GM18858 (cell line): ENCODE results near the gene BMP3.
A peak's percentile ranks its signal among the peaks of the same experiment; 100 is the strongest.

Source experiments
- ATAC-seq: cut with Tn5 transposase; IDR thresholded peaks from one replicate; pipeline ENCODE4 v1.9.1; 2021; ENCODE audit not compliant: unreplicated experiment

BMP3 gene

DNA sequence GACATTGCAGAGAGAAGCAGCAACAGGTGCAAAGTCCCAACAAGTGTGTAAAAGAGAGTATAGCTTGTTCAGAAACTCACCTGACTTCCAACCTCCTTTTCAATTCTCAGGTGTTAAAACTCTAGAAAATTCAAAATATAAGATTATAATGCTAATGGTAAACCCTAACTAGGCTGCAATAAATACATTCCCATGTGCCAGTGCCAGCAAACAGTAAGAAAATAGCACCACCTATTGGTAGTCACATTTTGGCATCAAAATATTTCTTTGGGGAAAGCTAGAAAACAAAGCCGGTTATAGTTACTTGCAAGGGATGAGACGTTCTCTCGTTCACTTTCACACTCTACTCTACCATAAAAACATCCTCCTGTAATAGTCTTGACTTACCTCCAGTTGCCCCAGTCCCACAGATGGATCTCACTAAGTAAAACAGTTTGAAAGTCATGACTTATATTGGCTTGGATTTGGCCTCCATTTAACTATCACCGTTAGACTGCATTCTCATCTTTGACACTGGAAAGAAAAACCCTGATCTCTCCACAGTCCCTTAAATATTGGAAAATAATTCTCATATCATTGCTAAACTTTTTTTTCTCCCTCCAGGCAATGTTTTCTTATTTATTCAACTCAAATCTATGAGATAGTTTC, 9.6 kb downstream of the BMP3 start:
- no peak for ATAC-seq

DNA sequence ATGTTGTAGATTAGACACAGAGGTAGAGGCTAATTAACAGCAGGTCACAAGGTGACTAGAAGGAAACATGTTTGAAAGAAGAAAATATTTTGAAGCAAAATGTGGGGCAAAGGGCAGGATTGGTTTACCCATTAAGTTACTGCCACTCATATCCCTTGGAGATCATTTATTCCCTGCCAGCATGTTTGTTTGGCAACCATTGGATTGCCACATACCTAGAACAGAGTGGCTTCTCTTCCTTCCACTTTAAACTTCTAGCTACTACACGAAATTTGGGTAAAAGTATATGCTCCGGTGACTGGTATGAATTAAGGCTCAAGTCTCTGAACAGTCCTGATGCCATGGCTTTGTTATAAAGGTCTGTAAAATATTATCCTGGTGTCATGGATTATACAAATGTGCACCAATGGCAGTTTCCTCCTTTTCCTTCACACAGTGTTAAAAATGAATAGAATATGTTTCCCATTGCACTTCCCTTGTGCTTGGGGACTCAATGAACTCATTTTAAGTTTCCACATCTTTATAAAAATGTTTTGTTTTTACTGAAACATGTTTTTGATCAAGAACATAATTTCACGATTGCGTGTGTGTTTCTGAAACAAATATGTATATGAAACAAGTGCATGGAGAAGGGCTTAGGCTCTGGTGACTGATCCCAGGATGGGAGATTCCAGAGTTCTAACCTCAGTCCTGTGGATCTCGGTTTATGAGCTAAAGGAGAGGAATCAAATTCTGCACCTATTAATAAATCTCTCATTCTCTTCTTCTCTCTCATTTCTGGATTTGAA, 12.3 kb downstream of the BMP3 start:
- ATAC-seq = no peak

DNA sequence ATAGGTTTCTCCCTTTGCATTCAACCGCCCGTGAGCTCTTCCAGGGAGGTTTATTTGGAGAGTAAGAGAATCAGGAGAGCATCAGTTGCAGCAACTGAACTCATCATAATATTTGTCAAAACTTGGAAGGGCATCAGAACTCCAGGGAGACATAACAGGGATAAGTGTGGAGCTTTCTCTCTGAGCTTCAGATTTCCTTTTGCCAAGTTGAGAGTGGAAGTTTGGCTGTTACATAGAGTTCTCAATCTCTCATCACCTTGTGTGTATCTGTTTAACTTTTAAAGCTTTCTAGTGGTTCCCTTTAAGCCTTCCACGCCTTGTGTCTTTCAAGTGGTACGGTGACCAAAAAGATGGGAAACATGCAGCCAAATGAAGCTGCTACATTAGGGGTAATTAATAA, 18.8 kb downstream of the BMP3 start:
- ATAC-seq = no peak

DNA sequence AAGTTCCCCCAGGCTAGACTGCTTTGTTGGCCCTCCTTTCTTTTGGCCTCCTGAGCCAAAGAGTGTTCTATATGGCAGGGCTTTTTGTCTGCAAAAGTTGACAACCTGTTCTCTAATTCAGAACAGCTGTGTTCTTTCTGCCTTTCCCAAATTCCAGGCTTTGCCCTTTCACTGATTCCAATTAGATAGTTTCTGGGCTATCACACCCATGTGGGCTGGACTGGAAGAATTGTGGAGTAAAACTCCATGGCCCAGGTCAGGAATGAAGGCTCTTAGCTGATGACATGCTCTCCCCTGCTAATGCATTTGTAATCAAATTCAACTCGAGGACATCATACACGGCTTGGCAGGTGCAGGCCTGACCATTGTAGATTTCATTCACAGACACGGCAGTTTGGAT, 19.4 kb downstream of the BMP3 start:
- no peak for ATAC-seq

DNA sequence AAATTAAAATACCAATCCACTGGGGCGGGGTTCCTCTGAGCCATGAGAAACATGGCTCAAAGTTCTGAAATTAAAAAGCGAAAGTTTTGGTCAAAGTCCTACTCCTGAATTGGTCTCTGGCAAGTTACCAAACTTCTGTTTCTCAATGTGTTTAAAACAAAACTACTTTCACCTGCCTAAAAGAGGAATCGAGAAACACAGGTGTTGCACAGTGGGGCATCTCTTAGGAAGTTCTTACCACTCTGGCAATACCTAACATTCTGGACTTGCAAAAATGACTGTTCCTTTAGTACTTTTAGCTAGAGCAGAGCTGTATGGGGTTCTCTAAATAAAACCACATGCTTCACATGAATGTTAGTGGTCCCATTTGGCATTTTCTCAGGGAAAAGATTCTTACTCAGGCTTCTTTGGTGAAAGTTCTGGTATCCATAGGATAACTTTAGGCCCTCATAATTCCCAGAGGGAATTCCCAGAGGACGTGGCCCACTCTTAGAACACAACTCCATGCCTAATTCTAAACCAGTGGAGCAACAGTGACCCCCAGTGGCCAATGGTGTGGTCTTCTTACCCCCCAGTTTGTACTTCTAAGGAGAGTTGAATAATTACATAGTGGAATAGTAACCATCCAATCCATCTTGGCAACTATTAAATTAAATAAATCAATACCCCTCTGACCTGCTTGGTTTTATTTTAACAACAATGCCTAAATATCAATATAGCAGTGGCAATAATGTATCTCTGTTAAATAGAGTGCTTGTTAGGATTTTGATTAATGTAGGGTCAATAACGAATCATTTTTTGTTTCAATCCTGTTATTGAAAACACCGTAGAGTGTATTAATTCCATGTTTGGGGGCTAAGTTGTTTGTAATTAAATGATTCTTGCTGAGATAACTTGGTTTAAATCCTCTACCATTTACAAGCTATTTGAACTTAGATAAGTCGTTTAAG, 21.9 kb downstream of the BMP3 start:
- ATAC-seq = peak; percentile 99

DNA sequence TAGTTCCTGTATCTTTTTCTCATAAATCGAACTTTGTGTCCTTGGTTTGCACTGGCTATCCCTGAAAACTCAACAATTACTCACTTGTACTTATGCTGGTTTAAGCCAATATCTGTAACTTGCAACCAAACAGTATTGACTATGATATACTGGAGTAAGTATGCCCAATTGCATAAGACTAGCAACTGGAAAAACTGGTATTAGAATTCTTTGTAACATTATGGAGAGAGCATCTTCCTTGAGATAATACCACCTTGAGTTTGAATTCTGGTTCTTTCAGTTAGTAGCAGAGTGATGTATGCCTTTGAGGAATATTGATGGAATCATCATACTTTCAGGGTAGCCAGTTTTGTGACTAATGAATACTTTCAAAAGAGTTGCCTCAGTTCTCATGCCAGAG, 28.1 kb downstream of the BMP3 start:
- no peak for ATAC-seq

DNA sequence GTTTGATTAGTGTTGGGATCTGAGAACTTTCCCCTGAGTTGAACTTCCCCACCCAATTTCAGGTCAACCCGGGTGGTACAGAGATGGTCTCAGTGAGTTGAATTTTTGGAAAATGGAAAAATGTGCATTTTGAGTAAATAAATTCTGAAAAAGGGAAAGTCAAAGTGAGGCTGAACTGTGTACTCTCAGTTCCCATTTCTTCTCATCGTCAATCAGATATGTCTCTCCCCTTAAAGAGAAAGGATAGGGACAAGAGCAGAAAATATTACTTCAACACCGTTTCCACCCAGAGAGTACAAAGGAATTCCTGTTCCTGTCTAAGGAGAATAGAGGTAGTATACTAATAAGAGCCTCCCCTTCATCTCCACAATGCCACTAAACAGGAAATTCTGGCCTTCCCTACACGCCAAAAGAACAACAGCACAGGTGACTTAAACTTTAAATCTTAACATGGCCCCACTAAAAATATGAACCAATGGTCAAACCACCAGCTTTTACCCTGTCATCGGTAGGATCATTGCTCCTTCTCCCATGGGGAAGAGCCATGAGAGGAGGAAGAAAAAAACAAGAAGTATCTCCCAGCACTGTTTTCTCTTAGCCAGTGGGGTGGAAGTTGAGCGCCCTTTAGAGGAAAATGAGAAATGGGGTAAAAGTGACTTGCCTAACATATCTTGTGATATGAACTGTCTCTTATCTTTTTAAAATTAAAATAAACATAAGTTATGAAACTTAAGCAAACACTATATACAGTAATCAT, 30.3 kb downstream of the BMP3 start:
- no peak for ATAC-seq

DNA sequence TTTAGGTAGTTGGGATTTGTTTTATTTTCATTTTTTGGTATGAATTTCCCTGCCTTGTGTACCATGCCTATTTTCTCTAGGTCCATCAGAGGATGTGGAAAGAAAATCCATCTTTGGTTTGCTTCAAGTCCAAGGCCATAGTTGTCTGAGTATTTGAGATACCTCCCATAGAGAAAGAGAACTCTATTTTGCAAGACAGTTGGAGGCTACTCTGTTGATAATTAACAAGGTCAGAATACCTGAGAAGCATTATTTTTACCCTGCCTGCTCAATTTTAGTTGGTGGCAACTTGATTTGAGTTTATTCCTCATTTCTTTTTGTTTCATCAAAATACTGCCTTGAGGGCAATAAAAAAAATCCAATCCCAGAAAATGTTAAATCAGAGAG, 30.8 kb downstream of the BMP3 start:
- no peak for ATAC-seq

DNA sequence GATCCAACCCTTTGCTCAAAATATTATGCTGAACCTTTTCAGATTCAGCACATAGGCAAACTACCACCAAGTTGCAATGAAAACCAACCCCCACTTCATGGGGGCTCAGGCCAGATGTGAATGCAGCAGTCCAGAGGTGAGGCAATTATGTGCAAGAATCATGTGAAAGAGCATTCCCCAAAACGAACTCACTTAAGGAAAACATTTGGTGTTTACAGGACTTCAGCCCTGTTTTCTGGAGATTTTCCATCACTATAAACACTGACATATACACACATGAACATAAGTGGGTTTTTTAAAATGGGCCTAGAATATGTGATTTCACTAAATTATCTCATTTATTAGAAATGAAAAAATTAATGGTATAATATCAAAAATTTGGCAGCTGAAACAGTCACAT, 31.5 kb downstream of the BMP3 start:
- ATAC-seq = no peak

DNA sequence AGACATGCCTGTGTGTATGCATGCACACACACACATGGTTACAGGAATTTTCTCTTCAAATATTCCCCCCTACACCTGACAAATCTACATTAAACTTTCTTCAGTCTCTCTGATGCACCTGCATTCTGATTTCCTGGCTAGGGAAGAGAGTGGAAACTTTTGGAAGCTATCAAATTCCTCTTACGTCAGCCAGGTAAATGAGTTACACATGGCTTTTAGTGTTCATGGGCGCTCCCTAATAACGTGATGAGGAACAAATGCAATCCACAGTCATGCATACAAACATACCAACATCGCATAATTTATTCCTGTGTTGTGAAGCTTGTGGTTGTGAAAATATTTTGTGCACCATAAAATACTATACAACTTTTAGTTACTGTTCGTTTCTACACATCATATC, 34.9 kb downstream of the BMP3 start:
- no peak for ATAC-seq

DNA sequence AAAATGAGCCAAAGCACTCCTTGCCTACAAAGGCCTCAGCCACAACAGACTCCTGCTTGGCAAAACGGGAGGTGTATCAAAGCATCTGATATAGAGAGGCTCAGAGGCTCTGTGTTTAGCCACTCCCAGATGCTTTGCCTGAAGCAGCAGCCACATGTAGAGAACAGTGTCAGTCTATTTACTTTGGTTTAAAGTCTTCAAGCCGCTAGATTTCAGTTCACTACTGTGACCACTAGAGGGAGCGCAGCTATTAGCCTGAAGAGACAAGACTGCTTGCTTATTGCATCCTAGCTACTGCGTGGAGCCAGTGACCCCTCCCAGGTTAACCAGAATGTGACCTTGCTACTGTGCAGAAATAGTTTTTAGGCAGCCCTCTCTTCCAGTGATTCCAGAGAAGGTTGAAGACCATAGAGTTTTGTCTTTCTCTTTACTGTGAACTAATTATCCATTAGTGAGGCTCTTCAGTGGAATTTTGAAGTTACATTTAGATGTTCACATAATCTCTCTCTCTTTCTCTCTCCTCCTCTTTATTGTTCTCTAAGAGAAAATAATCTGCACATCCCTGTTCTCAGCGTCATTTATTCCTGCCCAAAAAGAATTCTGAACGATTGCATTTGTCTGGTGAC, 39.3 kb downstream of the BMP3 start:
- ATAC-seq = peak; percentile 98

DNA sequence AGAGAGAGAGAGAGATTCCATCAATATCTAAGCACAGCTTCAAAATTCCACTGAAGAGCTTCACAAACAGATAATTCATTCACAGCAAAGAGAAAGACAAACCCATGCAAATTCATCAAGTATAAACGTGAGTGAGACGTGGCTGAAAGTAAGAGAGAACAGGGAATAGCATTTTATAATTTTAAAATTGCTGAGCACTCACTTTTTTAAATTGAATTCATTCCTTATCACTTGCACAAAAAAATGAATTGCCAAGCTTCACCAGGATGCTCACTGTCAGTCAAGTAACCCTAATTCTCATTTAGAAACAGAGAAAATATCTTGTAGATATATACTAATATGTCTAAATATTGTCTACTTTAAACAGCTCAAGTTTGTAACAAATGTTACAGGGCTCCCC, 40.5 kb downstream of the BMP3 start:
- no peak for ATAC-seq

DNA sequence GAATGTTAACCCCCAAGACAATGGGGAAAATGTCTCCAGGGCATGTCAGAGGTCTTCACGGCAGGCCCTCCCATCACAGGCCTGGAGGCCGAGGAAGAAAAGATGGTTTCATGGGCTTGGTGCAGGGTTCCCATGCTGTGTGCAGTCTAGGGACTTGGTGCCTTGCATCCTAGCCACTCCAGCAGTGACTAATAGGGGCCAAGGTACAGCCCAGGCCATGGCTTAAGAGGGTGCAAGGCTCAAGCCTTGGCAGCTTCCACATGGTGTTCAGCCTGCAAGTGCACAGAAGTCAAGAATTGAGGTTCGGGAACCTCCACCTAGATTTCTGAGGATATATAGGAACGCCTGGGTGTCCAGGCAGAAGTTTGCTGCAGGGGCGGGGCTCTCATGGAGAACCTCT, 50.6 kb downstream of the BMP3 start:
- no peak for ATAC-seq

DNA sequence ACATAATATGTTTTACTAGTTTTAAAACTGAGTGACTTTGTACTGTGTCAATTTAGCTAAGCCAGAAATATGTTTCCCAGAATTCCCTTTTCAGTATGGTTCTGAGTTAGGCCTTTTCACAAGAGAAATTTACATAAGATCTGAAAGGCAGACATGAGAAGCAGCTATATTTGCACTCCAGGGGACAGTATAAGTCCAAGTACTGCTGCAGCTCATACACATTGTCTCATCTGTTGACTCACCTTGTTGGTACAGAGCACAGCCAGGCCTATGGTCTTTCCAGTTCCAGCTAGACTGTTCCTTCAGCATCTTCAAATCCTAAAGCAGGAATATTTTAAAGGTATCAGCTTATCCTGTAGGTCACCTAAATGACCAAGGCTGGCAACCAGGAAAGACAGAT, 53.5 kb downstream of the BMP3 start:
- no peak for ATAC-seq

DNA sequence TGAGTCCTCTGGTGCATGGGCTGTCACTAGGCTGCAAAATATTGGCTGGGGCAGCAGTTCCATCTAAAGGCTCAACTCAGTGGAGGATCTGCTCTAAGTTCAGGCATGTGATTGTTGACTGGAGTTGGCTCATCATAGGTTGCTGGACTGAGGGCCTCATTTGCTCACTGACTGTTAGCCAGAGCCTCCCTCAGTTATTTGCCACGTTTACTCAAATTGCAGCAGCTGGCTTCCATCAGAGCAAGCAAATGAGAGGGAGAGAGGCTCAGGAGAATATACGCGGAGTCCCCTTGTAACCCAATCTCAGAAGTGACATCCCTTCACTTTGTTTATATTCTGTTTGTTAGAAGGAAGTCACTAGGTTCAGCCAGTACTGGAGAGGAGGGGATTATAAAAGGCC, 54.1 kb downstream of the BMP3 start:
- ATAC-seq = no peak

DNA sequence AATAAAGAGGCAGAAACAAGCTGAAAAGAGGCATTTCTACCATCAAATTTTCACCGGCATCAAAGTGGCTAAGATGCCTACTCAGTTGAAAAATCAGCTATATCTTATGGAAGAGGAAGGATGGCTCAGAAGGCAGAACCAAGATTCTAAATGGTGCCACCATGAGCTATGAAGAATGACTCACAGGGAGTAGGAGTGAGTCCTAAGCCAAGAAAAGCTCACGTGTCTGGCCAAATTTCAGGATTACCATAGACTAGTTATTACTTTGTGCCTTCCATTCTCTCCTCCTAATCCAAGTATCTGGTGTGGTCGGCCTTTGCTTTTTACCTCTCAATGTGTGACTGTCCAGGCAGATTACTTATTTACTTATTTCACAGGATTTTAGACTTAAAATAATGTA, 54.8 kb downstream of the BMP3 start:
- ATAC-seq = no peak

DNA sequence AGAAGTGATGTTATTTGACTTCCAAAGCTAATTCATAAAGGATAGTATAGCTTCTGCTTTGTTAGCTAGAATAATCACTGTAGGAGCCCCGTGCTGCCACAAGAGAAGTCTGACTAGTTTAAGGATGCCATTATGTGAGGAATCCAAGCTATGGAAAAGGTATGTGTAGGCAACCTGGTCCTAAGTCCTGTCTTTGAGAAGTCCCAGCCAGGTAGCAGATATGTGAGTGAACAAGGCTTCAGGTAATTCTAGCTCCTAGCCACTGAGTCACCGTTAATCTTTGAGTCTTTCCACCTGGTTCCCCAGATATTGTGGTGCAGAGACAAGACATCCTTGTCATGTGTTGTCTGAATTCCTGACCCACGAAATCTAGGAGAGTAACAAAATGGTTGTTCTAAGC, 55.5 kb downstream of the BMP3 start:
- ATAC-seq = no peak

DNA sequence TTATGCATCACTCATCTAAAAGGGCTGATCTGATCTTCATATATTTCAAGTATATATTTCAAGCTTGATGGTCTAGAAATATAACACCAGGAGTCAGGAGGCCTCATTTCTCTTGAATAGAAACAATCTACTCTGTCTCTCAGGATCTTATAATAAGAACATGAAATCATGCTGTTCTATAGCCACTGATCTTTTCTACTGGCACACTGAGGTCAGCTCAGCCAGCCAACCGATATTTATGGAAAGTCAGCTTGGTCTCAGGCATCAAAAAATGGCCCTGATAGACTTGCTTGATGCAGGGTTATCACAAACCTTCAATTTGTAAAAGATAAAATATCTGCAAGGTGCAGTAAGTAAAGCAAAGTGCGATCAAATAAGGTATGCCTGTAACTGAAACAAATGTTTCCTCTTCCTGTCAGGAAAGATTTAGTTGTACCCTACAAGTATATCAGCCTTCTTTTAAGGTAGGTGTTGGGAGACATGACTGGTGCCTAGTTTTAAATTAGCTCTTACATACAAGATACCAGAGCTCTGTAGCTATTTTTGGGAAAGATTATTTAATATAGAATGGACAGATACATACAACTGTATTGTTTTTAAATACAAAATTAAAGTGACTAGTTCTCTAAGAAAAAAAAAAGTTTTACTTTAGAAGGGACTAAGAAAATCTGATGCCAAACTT, 63.4 kb downstream of the BMP3 start:
- no peak for ATAC-seq

DNA sequence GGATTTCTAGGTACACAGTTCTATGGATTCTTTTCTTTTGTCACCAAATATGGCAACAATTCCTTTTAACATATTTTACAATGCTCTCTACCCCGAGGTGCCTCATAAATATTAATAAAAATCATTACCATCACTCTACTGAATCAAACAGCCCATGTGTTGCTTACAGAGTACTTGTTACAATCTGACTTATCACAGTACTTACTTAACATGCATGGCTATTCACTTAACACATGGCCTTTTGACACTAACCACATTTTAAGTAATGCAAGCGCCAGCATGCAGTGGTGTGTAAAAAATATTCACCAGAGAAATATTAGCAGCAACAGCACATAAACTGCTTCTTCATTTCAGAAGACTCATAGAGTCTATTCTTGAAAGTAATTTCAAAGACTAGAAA, 64.9 kb downstream of the BMP3 start:
- no peak for ATAC-seq

DNA sequence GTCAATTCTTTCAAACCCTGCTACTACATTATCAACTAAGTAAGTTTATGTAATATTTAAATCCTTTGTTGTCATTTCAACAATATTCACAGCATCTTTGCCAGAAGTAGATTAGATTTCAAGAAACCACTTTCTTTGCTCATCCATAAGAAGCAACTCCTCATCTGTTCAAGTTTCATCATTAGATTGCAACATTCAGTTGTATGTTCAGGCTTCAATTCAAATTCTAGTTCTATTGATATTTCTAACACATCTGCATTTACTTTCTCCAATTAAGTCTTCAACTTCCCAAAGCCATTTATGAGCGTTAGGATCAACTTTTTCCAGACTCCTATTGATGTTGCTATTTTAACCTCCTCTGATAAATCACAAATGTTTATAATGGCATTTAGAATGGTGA, 66.1 kb downstream of the BMP3 start:
- ATAC-seq = no peak
